HG03064 (cell line): ENCODE data around the gene KCNIP4.

Experiments
- ATAC-seq: cut with Tn5 transposase; IDR thresholded peaks from one replicate; pipeline ENCODE4 v1.9.1; 2021; ENCODE audit warnings: low read depth; ENCODE audit not compliant: unreplicated experiment

Gene KCNIP4

GRCh38 chr4:21628116-21628670 lies 320.4 kb downstream of the KCNIP4 start:
- ATAC-seq: no peak

GRCh38 chr4:21625447-21625846 lies 323.1 kb downstream of the KCNIP4 start:
- ATAC-seq: no peak

GRCh38 chr4:21605006-21605405 lies 343.6 kb downstream of the KCNIP4 start:
- no peak for ATAC-seq

GRCh38 chr4:21596521-21596920 lies 352.1 kb downstream of the KCNIP4 start:
- no peak for ATAC-seq

GRCh38 chr4:21593671-21594001 lies 354.9 kb downstream of the KCNIP4 start:
- ATAC-seq: no peak

- ATAC-seq: no peak
These were observed 355.5 kb downstream of the KCNIP4 start for GRCh38 chr4:21592970-21593670.

GRCh38 chr4:21577056-21577455 lies 371.5 kb downstream of the KCNIP4 start:
- ATAC-seq: no peak

GRCh38 chr4:21571100-21571499 lies 377.5 kb downstream of the KCNIP4 start:
- ATAC-seq: no peak

- ATAC-seq: no peak
These were observed 378.9 kb downstream of the KCNIP4 start for GRCh38 chr4:21569638-21570037.

- ATAC-seq: no peak
These were observed 393.5 kb downstream of the KCNIP4 start for GRCh38 chr4:21555083-21555482.

- ATAC-seq: no peak
These were observed 394.1 kb downstream of the KCNIP4 start for GRCh38 chr4:21554500-21554899.

GRCh38 chr4:21554066-21554465 lies 394.5 kb downstream of the KCNIP4 start:
- no peak for ATAC-seq

- no peak for ATAC-seq
These were observed 396.1 kb downstream of the KCNIP4 start for GRCh38 chr4:21552455-21552854.

- no peak for ATAC-seq
These were observed 403.6 kb downstream of the KCNIP4 start for GRCh38 chr4:21544955-21545354.

GRCh38 chr4:21544415-21544814 lies 404.2 kb downstream of the KCNIP4 start:
- no peak for ATAC-seq

GRCh38 chr4:21543514-21543913 lies 405.1 kb downstream of the KCNIP4 start:
- ATAC-seq: no peak

GRCh38 chr4:21535898-21536297 lies 412.7 kb downstream of the KCNIP4 start:
- no peak for ATAC-seq

GRCh38 chr4:21531048-21531447 lies 417.5 kb downstream of the KCNIP4 start:
- no peak for ATAC-seq

GRCh38 chr4:21529214-21529613 lies 419.4 kb downstream of the KCNIP4 start:
- ATAC-seq: no peak

- no peak for ATAC-seq
These were observed 426.3 kb downstream of the KCNIP4 start for GRCh38 chr4:21522296-21522695.

GRCh38 chr4:21517126-21517859 lies 431.3 kb downstream of the KCNIP4 start:
- ATAC-seq: no peak
